Osteoblast (primary cell): ENCODE measurements around the gene PTAFR. TPM values are rescaled to one million over a fixed set of nuclear protein-coding genes. Genes with fewer than 3 reads are reported as not detected.

ENCODE experiments used
- DNase-seq: peaks from one replicate; pipeline ENCODE4 v3.0.0; 2011; ENCODE audit warnings: low spot score, mixed read lengths; ENCODE audit not compliant: insufficient read length; ENCODE audit errors: missing footprints
- H2AFZ ChIP-seq: 2 replicates; pipeline ENCODE4 v1.6.0; 2011; ENCODE audit warnings: mild to moderate bottlenecking, low read length
- H3K27ac ChIP-seq: 2 replicates; pipeline ENCODE4 v1.5.1; 2011; ENCODE audit warnings: mild to moderate bottlenecking, low read depth, low read length, moderate library complexity
- H3K27me3 ChIP-seq: 2 replicates; pipeline ENCODE4 v1.6.0; 2012; ENCODE audit warnings: mild to moderate bottlenecking, control low read depth, inconsistent platforms, low read length, moderate library complexity; ENCODE audit not compliant: insufficient read depth
- H3K36me3 ChIP-seq: 2 replicates; pipeline ENCODE4 v1.5.1; 2011; ENCODE audit warnings: mild to moderate bottlenecking, low read length, control low read depth, moderate library complexity; ENCODE audit not compliant: insufficient read depth
- H3K4me1 ChIP-seq: 2 replicates; pipeline ENCODE4 v1.5.1; 2011; ENCODE audit warnings: mild to moderate bottlenecking, low read length, control low read depth, moderate library complexity; ENCODE audit not compliant: insufficient read depth
- H3K4me2 ChIP-seq: 2 replicates; pipeline ENCODE4 v1.6.0; 2011; ENCODE audit warnings: mild to moderate bottlenecking, low read length; ENCODE audit not compliant: insufficient read depth
- H3K4me3 ChIP-seq: fragments of 200-600 bp; sonication (generic); 3 replicates; pipeline ENCODE4 v1.5.1; 2012; ENCODE audit warnings: mild to moderate bottlenecking, low read length, inconsistent platforms; ENCODE audit not compliant: insufficient read depth
- H3K79me2 ChIP-seq: 2 replicates; pipeline ENCODE4 v1.6.0; 2012; ENCODE audit warnings: mild to moderate bottlenecking, low read length, control low read depth, inconsistent platforms; ENCODE audit not compliant: insufficient read depth
- H3K9me3 ChIP-seq: 2 replicates; pipeline ENCODE4 v1.5.1; 2011; ENCODE audit warnings: low read depth, low read length, control low read depth
- H4K20me1 ChIP-seq: 2 replicates; pipeline ENCODE4 v1.6.0; 2012; ENCODE audit warnings: mild to moderate bottlenecking, low read length, control low read depth; ENCODE audit not compliant: insufficient read depth
- total RNA-seq: library from RNA; depleted of rRNA; stranded (reverse); fragments of >200 nt; gene quantifications from 2 replicates; pipeline ENCODE4 v1.2.3, GENCODE V29; 2012
- TF ChIP-seq, protein P1 (sequence below): IDR thresholded peaks from 2 replicates; pipeline ENCODE4 v1.5.1; 2011; ENCODE audit warnings: mild to moderate bottlenecking, low read depth, low read length, moderate library complexity; ENCODE audit errors: extremely low read depth

Gene PTAFR
- total RNA-seq, 1 donor = under 0.01 TPM

DNA sequence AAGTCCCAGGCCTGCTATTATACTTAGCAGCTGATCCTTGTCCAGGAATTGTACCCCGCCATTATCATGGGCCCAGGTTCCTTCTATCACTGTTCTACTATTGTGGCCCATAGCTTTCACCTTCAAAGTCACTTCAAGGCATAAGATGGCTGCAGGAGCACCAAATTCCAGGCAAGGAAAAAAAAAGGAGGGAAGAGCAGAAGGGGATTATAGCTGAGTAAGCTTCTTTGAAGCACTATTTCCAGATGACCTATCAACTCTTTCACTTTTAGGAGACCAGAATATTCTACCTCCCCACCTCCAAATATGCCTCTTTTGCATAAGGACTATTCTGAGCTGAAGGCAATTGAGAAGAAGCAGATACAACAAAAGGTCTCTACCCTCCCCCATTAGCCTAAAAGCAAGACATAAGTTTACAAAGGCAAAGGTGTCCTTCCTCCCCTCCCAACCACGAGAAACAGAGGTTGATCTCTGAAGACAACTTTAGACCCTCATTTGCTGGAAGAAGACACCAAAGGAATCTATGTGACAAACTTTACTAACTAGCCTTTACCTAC is 41.8 kb downstream of the PTAFR start:
- H3K27ac ChIP-seq = no peak overlapping the region
- H3K36me3 ChIP-seq = no peaks in the 10 kb centered on the region
- TF ChIP-seq, protein P1, sequence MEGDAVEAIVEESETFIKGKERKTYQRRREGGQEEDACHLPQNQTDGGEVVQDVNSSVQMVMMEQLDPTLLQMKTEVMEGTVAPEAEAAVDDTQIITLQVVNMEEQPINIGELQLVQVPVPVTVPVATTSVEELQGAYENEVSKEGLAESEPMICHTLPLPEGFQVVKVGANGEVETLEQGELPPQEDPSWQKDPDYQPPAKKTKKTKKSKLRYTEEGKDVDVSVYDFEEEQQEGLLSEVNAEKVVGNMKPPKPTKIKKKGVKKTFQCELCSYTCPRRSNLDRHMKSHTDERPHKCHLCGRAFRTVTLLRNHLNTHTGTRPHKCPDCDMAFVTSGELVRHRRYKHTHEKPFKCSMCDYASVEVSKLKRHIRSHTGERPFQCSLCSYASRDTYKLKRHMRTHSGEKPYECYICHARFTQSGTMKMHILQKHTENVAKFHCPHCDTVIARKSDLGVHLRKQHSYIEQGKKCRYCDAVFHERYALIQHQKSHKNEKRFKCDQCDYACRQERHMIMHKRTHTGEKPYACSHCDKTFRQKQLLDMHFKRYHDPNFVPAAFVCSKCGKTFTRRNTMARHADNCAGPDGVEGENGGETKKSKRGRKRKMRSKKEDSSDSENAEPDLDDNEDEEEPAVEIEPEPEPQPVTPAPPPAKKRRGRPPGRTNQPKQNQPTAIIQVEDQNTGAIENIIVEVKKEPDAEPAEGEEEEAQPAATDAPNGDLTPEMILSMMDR = no peak
- H3K4me1 ChIP-seq = no peaks in the 10 kb centered on the region
- H3K79me2 ChIP-seq = no peaks in the 10 kb centered on the region
- no peaks in the 10 kb centered on the region for H3K27me3 ChIP-seq
- no peaks in the 10 kb centered on the region for H4K20me1 ChIP-seq
- no peaks in the 10 kb centered on the region for H3K9me3 ChIP-seq
- DNase-seq = no peak
- no peak overlapping the region for H3K4me3 ChIP-seq
- no peak overlapping the region for H3K4me2 ChIP-seq
- H2AFZ ChIP-seq = no peak overlapping the region

DNA sequence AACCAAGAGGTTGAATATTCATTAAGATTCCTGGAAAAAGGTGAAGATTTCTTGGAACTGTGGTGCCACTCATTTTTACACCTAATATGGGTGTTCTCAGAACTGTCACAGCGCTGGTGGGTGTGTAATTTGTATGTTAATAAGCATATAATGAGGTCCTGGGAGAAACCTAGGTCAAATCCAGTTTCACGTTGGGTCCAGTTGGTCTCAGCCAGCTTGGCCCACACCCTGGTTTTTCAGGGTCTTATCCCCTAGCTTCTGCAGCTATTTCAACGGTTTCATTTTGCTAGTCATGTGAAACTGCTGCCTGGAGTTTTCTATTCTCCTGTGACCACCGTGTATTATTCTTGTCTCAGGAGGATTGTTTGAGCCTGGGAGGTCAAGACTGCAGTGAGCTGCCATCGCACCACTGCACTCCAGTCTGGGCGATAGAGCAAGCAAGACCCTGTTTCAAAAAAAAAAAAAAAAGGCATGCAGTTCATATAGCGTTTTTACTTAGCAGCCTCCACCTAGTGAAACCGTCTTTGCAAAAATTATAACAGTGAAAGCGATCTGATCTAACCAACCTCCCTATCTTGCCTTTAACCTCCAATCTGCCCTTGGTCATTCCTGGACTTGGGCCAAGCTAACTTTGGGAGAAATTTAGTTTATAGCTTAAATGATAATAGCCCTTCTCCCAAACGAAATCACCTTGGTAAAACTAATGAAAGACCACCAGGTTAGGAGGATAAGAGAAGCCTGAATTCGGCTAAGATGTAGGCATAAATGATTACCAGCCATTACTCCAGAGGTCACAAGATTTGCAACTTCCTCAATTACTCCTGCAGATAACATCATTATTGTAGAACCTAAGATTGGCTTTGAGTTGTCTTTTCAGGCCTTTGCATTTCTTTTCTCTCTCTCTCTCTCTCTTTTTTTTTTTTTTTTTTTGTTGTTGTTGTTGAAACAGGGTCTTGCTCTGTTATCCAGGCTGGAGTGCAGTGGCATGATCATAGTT is 44.0 kb downstream of the PTAFR start:
- H3K9me3 ChIP-seq = no peaks in the 10 kb centered on the region
- no peak overlapping the region for H3K27ac ChIP-seq
- H3K79me2 ChIP-seq = no peaks in the 10 kb centered on the region
- peaks cover 8% of the 10 kb centered on the region for H3K4me1 ChIP-seq
- TF ChIP-seq, protein P1 = no peak
- DNase-seq = no peak
- H3K27me3 ChIP-seq = no peaks in the 10 kb centered on the region
- H2AFZ ChIP-seq = no peak overlapping the region
- no peak overlapping the region for H3K4me3 ChIP-seq
- H4K20me1 ChIP-seq = no peaks in the 10 kb centered on the region
- H3K36me3 ChIP-seq = no peaks in the 10 kb centered on the region
- H3K4me2 ChIP-seq = no peak overlapping the region

DNA sequence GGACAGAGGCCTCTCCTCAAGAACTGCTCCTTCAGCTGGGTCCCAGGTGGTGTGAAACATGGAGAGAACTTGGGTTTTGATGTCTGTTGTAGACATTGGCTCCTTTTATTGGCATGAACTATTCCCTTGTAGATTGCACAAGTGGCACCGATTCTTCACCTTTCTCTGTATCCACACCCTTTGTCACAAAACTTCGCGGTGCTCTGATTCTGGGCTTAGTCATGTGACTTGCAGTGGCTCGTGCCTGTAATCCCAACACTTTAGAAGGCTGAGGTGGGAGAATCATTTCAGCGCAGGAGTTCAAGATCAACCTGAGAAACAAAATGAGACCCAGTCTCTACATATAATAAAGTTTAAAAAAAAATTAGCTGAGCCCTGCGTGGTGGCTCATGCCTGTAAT is 45.6 kb downstream of the PTAFR start:
- Histone ChIP-seq H3K4me3 (no peak overlapping the region), H4K20me1 (no peaks in the 10 kb centered on the region), H3K36me3 (no peaks in the 10 kb centered on the region), H3K79me2 (no peaks in the 10 kb centered on the region), H3K4me2 (no peak overlapping the region), H3K9me3 (no peaks in the 10 kb centered on the region), H3K27me3 (no peaks in the 10 kb centered on the region), H3K27ac (no peak overlapping the region), H3K4me1 (peaks cover 8% of the 10 kb centered on the region), H2AFZ (no peak overlapping the region)
- no peak for DNase-seq
- TF ChIP-seq, protein P1 = no peak

DNA sequence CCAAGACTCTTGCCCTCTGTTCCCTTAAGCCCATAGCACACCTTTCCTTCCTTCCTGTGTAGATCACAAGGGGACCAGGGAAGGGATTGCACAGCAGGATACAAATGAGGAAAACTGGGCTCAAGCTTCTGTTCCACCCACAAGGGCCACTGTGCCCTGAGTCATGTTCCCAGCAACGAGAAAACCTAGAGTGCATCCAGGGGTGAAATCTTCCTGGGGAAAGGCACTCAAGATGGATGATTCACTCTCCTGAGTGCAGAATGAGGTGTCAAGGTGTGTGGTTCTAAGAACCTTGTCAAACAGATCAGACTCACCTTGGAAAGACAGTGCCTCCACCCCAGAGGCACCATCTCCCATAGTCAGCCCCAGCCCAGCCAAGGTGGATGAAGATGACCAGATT is 47.3 kb downstream of the PTAFR start:
- H3K27ac ChIP-seq = no peak overlapping the region
- peak; percentile 84 for DNase-seq
- no peaks in the 10 kb centered on the region for H3K27me3 ChIP-seq
- H3K4me2 ChIP-seq = peak overlapping the region; percentile 57
- no peaks in the 10 kb centered on the region for H3K36me3 ChIP-seq
- no peaks in the 10 kb centered on the region for H3K9me3 ChIP-seq
- H4K20me1 ChIP-seq = no peaks in the 10 kb centered on the region
- peaks cover 8% of the 10 kb centered on the region for H3K4me1 ChIP-seq
- no peaks in the 10 kb centered on the region for H3K79me2 ChIP-seq
- H2AFZ ChIP-seq = peak overlapping the region; percentile 88
- no peak overlapping the region for H3K4me3 ChIP-seq
- TF ChIP-seq, protein P1 = no peak
